Cardiac muscle cell (in vitro differentiated cells and primary cell): ENCODE measurements around the gene NARS2. TPM values are rescaled to one million over a fixed set of nuclear protein-coding genes. Genes with fewer than 3 reads are reported as not detected.

Source experiments
- DNase-seq, 2 donors: peaks; one replicate each; pipeline versions ENCODE4 v3.0.0 to v3.0.0-alpha.2; 2010 to 2017; ENCODE audit warnings: low read depth in 1 of 2, low spot score in 1 of 2
- H3K27ac ChIP-seq: fragments of 200-600 bp; sonication (generic); 2 replicates; pipeline ENCODE4 v1.5.1; 2016
- H3K27me3 ChIP-seq: fragments of 200-600 bp; sonication (generic); 2 replicates; pipeline ENCODE4 v1.6.0; 2016; ENCODE audit warnings: control low read depth
- H3K36me3 ChIP-seq: fragments of 200-600 bp; sonication (generic); 2 replicates; pipeline ENCODE4 v1.5.1; 2016; ENCODE audit warnings: control low read depth
- H3K4me1 ChIP-seq: fragments of 200-600 bp; sonication (generic); 2 replicates; pipeline ENCODE4 v1.8.1; 2017; ENCODE audit warnings: low read depth, mild to moderate bottlenecking, mixed run types
- H3K4me3 ChIP-seq: fragments of 200-600 bp; sonication (generic); 2 replicates; pipeline ENCODE4 v1.5.1; 2016; ENCODE audit warnings: mild to moderate bottlenecking
- H3K9me3 ChIP-seq: fragments of 200-600 bp; sonication (generic); 2 replicates; pipeline ENCODE4 v1.5.1; 2017; ENCODE audit warnings: low read depth, mild to moderate bottlenecking, control low read depth
- polyA plus RNA-seq: library from polyadenylated mRNA; unstranded; fragments of >200 nt; fragmentation: Nextera tagmentation; extraction: Ambion mirVana; gene quantifications from 2 replicates; pipeline ENCODE4 v1.2.1, GENCODE V29; 2016
- total RNA-seq: library from RNA; depleted of rRNA; stranded (reverse); fragments of >200 nt; gene quantifications from 2 replicates; pipeline ENCODE4 v1.2.3, GENCODE V29; 2016
- TF ChIP-seq, protein P1 (sequence below): IDR thresholded peaks from 2 replicates; pipeline ENCODE4 v1.5.1; 2012; ENCODE audit warnings: low read depth, mild to moderate bottlenecking, low read length

Gene NARS2
- total and polyA plus RNA-seq, 2 experiments from 2014 or later = 27.2 to 40.5 TPM

DNA sequence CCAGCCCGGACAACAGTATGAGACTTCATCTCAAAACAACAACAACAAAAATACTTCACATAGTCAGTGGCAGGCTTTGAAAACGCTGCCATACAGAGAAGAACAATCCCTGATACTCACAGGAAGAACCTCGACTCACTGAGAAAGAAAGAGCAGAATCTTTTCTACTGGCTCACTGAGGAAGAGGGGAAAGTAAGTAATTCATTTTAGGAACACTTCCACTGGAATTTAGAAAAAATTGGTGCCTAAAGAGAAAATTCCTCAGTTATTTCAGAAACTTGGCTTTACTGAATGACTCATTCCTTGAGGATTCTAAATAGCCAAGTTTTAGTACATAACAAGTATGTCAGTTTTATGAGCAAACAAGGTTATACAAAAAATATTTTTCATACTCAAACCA is 12.3 kb downstream of the NARS2 start:
- Histone ChIP-seq H3K9me3 (no peaks in the 10 kb centered on the region), H3K27ac (no peak overlapping the region), H3K36me3 (no peaks in the 10 kb centered on the region), H3K27me3 (no peaks in the 10 kb centered on the region), H3K4me3 (no peak overlapping the region), H3K4me1 (peaks cover 5% of the 10 kb centered on the region)
- TF ChIP-seq, protein P1, sequence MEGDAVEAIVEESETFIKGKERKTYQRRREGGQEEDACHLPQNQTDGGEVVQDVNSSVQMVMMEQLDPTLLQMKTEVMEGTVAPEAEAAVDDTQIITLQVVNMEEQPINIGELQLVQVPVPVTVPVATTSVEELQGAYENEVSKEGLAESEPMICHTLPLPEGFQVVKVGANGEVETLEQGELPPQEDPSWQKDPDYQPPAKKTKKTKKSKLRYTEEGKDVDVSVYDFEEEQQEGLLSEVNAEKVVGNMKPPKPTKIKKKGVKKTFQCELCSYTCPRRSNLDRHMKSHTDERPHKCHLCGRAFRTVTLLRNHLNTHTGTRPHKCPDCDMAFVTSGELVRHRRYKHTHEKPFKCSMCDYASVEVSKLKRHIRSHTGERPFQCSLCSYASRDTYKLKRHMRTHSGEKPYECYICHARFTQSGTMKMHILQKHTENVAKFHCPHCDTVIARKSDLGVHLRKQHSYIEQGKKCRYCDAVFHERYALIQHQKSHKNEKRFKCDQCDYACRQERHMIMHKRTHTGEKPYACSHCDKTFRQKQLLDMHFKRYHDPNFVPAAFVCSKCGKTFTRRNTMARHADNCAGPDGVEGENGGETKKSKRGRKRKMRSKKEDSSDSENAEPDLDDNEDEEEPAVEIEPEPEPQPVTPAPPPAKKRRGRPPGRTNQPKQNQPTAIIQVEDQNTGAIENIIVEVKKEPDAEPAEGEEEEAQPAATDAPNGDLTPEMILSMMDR = no peak
- peak in 1 of 2 donors; percentile 71 for DNase-seq

DNA sequence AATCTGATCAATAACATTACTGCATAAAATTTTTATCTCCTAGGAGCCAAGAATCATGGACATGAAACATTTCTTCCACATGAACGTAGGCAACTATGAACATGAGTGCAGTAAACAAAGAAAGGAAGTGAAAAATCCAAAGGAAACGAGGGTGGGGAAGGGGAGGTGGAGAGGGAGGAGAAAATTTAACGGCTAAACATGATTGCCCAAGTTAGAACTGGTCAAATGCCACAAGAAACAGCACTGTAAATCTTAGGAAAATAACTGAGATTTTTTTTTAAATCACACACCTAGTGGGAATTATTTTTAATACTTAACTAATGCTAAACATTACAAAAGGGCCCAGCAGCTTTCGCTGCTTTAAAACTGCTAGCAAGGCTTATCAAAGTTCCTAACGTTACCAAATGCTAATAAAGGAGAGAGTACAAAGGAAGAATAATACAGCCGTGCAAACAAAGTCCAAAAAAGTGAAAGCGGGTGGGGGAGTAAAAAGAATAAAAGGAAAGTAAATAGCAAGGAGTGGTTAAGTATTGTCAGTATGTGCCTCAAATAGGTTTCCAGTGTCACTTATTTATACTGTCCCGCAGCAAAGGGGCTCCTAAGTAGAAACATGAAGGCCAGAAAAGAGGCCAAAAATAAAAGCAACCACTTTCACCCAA is 13.7 kb downstream of the NARS2 start:
- Histone ChIP-seq H3K4me1 (peaks cover 18% of the 10 kb centered on the region), H3K9me3 (no peaks in the 10 kb centered on the region), H3K27me3 (no peaks in the 10 kb centered on the region), H3K36me3 (no peaks in the 10 kb centered on the region), H3K4me3 (no peak overlapping the region), H3K27ac (no peak overlapping the region)
- TF ChIP-seq, protein P1 = no peak
- peak in 1 of 2 donors; percentile 62 for DNase-seq

DNA sequence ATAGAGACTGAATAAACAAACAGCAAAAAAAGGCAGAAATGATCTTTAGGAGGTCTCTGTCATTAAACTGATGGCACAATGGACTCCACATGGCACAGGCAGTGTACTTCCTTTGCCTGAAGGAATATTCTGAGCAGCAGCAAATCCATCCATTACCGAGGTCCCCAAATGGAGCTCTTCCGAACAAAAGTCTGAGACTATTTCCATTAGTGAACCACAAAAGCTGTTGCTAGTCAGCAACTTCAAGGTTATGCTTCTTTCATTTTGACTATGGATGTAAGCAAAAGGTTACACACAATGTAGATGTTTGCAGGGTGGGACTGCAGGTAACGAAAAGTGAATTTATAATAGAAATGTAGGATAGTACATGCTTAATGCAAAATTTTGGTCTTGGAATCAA is 14.5 kb downstream of the NARS2 start:
- peaks cover 18% of the 10 kb centered on the region for H3K4me1 ChIP-seq
- H3K4me3 ChIP-seq = no peak overlapping the region
- no peak overlapping the region for H3K27ac ChIP-seq
- no peaks in the 10 kb centered on the region for H3K36me3 ChIP-seq
- H3K9me3 ChIP-seq = no peaks in the 10 kb centered on the region
- no peaks in the 10 kb centered on the region for H3K27me3 ChIP-seq
- no peak for DNase-seq
- TF ChIP-seq, protein P1 = no peak

DNA sequence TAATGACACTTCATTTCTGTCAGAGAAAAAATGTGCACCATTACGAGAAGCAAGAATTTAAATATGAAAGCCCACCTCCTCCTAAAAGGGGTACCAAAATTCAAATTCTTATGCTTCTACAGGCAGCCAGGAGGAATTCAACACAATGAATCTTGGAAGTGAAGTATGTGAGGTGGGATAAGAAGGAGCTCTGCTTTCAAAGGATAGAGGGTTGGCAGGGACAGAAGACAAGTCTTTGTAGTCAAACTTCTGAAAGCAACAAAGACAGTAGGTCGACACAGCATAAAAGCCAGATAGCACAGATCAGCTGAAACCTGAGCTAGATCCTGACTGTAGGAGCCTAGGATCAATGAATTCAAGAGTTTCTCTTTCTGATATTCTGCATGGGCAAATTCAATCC is 17.4 kb downstream of the NARS2 start:
- Histone ChIP-seq H3K9me3 (no peaks in the 10 kb centered on the region), H3K4me1 (peaks cover 18% of the 10 kb centered on the region), H3K4me3 (no peak overlapping the region), H3K36me3 (no peaks in the 10 kb centered on the region), H3K27ac (peak overlapping the region; percentile 78), H3K27me3 (no peaks in the 10 kb centered on the region)
- DNase-seq = peak in 1 of 2 donors; percentile 53
- TF ChIP-seq, protein P1 = no peak

DNA sequence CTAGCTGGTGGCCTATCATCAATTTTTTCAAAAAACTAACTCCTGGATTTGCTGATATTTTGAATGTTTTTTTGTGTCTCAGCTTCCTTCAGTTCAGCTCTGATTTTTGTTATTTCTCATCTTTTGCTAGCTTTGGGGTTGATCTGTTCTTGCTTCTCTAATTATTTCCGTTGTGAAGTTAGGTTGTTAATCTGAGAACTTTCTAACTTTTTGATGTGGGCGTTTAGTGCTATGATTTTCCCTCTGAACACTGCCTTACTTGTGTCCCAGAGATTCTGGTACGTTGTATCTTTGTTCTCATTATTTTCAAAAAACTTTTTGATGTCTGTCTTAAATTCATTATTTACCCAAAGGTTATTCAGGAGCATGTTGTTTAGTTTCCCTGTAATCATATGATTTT is 19.1 kb downstream of the NARS2 start:
- H3K27me3 ChIP-seq = no peaks in the 10 kb centered on the region
- no peak overlapping the region for H3K27ac ChIP-seq
- H3K9me3 ChIP-seq = no peaks in the 10 kb centered on the region
- H3K4me1 ChIP-seq = peaks cover 18% of the 10 kb centered on the region
- TF ChIP-seq, protein P1 = no peak
- no peak for DNase-seq
- H3K36me3 ChIP-seq = no peaks in the 10 kb centered on the region
- no peak overlapping the region for H3K4me3 ChIP-seq
